GM23338 (cell line): ENCODE data around the gene PUM1. TPM values are rescaled to one million over a fixed set of nuclear protein-coding genes. Genes with fewer than 3 reads are reported as not detected.

Experiments used
- ATAC-seq: fragments of 200-7000 bp; cut with Tn5 transposase; 3 replicates; pipeline ENCODE4 v1.9.1; 2020
- DNase-seq: peaks from one replicate; pipeline ENCODE4 v3.0.0-alpha.2; 2015; ENCODE audit warnings: low spot score
- H2AFZ ChIP-seq: fragments of 200-600 bp; sonication (generic); 2 replicates; pipeline ENCODE4 v1.8.0; 2016; ENCODE audit warnings: antibody characterized with exemption, mild to moderate bottlenecking, moderate library complexity
- H3F3A ChIP-seq: fragments of 200-600 bp; sonication (generic); replicated peaks from 2 replicates; pipeline ENCODE4 v1.8.0; 2017; ENCODE audit warnings: antibody characterized with exemption, mixed run types, low read depth
- H3K27ac ChIP-seq: fragments of 200-600 bp; sonication (generic); 2 replicates; pipeline ENCODE4 v1.6.1; 2016; ENCODE audit warnings: low read depth
- H3K27me3 ChIP-seq: fragments of 200-600 bp; sonication (generic); 2 replicates; pipeline ENCODE4 v1.8.0; 2016; ENCODE audit warnings: mild to moderate bottlenecking, mixed run types, moderate library complexity; ENCODE audit not compliant: insufficient read depth
- H3K36me3 ChIP-seq: fragments of 200-600 bp; sonication (generic); 2 replicates; pipeline ENCODE4 v1.8.0; 2016; ENCODE audit warnings: mild to moderate bottlenecking; ENCODE audit not compliant: insufficient read depth
- H3K4me1 ChIP-seq: fragments of 200-600 bp; sonication (generic); 2 replicates; pipeline ENCODE4 v1.8.0; 2016; ENCODE audit warnings: mild to moderate bottlenecking, moderate library complexity; ENCODE audit not compliant: insufficient read depth
- H3K4me2 ChIP-seq: fragments of 200-600 bp; sonication (generic); 2 replicates; pipeline ENCODE4 v1.7.1; 2017; ENCODE audit warnings: mixed run types
- H3K4me3 ChIP-seq: fragments of 200-600 bp; sonication (generic); 2 replicates; pipeline ENCODE4 v1.6.1; 2016; ENCODE audit warnings: mixed run types
- H3K79me2 ChIP-seq: fragments of 200-600 bp; sonication (generic); replicated peaks from 2 replicates; pipeline ENCODE4 v1.8.0; 2017; ENCODE audit warnings: mild to moderate bottlenecking; ENCODE audit not compliant: insufficient read depth
- H3K9me2 ChIP-seq: fragments of 200-600 bp; sonication (generic); 2 replicates; pipeline ENCODE4 v1.8.0; 2017; ENCODE audit not compliant: insufficient read depth
- H4K20me1 ChIP-seq: fragments of 200-600 bp; sonication (generic); replicated peaks from 2 replicates; pipeline ENCODE4 v1.8.0; 2017; ENCODE audit warnings: mild to moderate bottlenecking; ENCODE audit not compliant: insufficient read depth
- H3K27ac Mint-ChIP-seq: 2 replicates; pipeline ENCODE4 v1.8.0; 2020; ENCODE audit warnings: inconsistent platforms, mild to moderate bottlenecking, moderate library complexity, mixed read lengths
- H3K27me3 Mint-ChIP-seq: 3 replicates; pipeline ENCODE4 v1.8.0; 2022; ENCODE audit warnings: low read depth, mild to moderate bottlenecking, moderate library complexity, mixed read lengths, inconsistent platforms; ENCODE audit not compliant: insufficient read depth, poor library complexity
- H3K36me3 Mint-ChIP-seq: 3 replicates; pipeline ENCODE4 v1.8.0; 2021; ENCODE audit warnings: low read depth, mild to moderate bottlenecking, inconsistent platforms, moderate library complexity, mixed read lengths
- H3K4me1 Mint-ChIP-seq: 3 replicates; pipeline ENCODE4 v1.8.0; 2020; ENCODE audit warnings: mild to moderate bottlenecking, inconsistent platforms, mixed read lengths
- H3K4me3 Mint-ChIP-seq: 3 replicates; pipeline ENCODE4 v1.8.0; 2021; ENCODE audit warnings: moderate library complexity, mild to moderate bottlenecking, inconsistent platforms, mixed read lengths
- H3K9me3 Mint-ChIP-seq: 3 replicates; pipeline ENCODE4 v1.8.0; 2020; ENCODE audit warnings: moderate library complexity, mild to moderate bottlenecking, inconsistent platforms, mixed read lengths
- CREB1 ChIP-seq: fragments of 250-450 bp; sonication (Bioruptor Pico); IDR thresholded peaks from 2 replicates; pipeline ENCODE4 v1.5.0; 2020; ENCODE audit warnings: low read depth, mild to moderate bottlenecking, moderate library complexity
- EZH2phosphoT487 ChIP-seq: fragments of 200-600 bp; sonication (generic); IDR thresholded peaks from one replicate; pipeline ENCODE4 v1.8.1; 2018; ENCODE audit warnings: antibody characterized with exemption; ENCODE audit not compliant: unreplicated experiment
- JUNB ChIP-seq: IDR thresholded peaks from one replicate; pipeline ENCODE4 v1.6.1; 2016; ENCODE audit warnings: antibody characterized with exemption; ENCODE audit not compliant: unreplicated experiment
- POLR2AphosphoS5 ChIP-seq: IDR thresholded peaks from 2 replicates; pipeline ENCODE4 v1.6.1; 2016; ENCODE audit warnings: antibody characterized with exemption, low read depth
- polyA plus RNA-seq: library from polyadenylated mRNA; unstranded; fragments of >200 nt; fragmentation: Nextera tagmentation; extraction: Ambion mirVana; gene quantifications from 2 replicates; pipeline ENCODE4 v1.2.1, GENCODE V29; 2016
- total RNA-seq: library from RNA; depleted of rRNA; stranded (reverse); fragments of >200 nt; shearing (Covaris generic); gene quantifications from 2 replicates; pipeline ENCODE4 v1.2.3, GENCODE V29; 2014
- TF ChIP-seq, protein P1 (sequence below): fragments of 250-450 bp; sonication (Bioruptor Pico); IDR thresholded peaks from 2 replicates; pipeline ENCODE4 v1.5.0; 2020; ENCODE audit warnings: mild to moderate bottlenecking, moderate library complexity
- TF ChIP-seq, protein P2 (sequence below), 2 experiments: fragments of 200-600 bp in 1 of 2; sonication (generic) in 1 of 2; conservative IDR thresholded peaks; 2 replicates each; pipeline versions ENCODE4 v1.5.1 to v1.6.1; 2016 to 2017; ENCODE audit warnings: antibody characterized with exemption in 2 of 2, low read depth in 2 of 2, mild to moderate bottlenecking in 2 of 2, moderate library complexity in 1 of 2
- TF ChIP-seq, protein P3 (sequence below): IDR thresholded peaks from 2 replicates; pipeline ENCODE4 v1.6.1; 2016; ENCODE audit warnings: antibody characterized with exemption

The PUM1 gene
- total and polyA plus RNA-seq, 2 experiments from 2014 or later = 44.4 to 117 TPM

GRCh38 chr1:30981172-30981571 is 84.3 kb downstream of the PUM1 start (continued):
- TF ChIP-seq, protein P1, sequence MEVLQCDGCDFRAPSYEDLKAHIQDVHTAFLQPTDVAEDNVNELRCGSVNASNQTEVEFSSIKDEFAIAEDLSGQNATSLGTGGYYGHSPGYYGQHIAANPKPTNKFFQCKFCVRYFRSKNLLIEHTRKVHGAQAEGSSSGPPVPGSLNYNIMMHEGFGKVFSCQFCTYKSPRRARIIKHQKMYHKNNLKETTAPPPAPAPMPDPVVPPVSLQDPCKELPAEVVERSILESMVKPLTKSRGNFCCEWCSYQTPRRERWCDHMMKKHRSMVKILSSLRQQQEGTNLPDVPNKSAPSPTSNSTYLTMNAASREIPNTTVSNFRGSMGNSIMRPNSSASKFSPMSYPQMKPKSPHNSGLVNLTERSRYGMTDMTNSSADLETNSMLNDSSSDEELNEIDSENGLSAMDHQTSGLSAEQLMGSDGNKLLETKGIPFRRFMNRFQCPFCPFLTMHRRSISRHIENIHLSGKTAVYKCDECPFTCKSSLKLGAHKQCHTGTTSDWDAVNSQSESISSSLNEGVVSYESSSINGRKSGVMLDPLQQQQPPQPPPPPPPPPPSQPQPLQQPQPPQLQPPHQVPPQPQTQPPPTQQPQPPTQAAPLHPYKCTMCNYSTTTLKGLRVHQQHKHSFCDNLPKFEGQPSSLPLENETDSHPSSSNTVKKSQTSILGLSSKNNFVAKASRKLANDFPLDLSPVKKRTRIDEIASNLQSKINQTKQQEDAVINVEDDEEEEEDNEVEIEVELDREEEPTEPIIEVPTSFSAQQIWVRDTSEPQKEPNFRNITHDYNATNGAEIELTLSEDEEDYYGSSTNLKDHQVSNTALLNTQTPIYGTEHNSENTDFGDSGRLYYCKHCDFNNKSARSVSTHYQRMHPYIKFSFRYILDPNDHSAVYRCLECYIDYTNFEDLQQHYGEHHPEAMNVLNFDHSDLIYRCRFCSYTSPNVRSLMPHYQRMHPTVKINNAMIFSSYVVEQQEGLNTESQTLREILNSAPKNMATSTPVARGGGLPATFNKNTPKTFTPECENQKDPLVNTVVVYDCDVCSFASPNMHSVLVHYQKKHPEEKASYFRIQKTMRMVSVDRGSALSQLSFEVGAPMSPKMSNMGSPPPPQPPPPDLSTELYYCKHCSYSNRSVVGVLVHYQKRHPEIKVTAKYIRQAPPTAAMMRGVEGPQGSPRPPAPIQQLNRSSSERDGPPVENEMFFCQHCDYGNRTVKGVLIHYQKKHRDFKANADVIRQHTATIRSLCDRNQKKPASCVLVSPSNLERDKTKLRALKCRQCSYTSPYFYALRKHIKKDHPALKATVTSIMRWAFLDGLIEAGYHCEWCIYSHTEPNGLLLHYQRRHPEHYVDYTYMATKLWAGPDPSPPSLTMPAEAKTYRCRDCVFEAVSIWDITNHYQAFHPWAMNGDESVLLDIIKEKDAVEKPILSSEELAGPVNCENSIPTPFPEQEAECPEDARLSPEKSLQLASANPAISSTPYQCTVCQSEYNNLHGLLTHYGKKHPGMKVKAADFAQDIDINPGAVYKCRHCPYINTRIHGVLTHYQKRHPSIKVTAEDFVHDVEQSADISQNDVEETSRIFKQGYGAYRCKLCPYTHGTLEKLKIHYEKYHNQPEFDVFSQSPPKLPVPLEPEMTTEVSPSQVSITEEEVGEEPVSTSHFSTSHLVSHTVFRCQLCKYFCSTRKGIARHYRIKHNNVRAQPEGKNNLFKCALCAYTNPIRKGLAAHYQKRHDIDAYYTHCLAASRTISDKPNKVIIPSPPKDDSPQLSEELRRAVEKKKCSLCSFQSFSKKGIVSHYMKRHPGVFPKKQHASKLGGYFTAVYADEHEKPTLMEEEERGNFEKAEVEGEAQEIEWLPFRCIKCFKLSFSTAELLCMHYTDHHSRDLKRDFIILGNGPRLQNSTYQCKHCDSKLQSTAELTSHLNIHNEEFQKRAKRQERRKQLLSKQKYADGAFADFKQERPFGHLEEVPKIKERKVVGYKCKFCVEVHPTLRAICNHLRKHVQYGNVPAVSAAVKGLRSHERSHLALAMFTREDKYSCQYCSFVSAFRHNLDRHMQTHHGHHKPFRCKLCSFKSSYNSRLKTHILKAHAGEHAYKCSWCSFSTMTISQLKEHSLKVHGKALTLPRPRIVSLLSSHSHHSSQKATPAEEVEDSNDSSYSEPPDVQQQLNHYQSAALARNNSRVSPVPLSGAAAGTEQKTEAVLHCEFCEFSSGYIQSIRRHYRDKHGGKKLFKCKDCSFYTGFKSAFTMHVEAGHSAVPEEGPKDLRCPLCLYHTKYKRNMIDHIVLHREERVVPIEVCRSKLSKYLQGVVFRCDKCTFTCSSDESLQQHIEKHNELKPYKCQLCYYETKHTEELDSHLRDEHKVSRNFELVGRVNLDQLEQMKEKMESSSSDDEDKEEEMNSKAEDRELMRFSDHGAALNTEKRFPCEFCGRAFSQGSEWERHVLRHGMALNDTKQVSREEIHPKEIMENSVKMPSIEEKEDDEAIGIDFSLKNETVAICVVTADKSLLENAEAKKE (CRISPR knock-in tag) = no peak
- no peak for TF ChIP-seq POLR2AphosphoS5
- TF ChIP-seq, protein P2, sequence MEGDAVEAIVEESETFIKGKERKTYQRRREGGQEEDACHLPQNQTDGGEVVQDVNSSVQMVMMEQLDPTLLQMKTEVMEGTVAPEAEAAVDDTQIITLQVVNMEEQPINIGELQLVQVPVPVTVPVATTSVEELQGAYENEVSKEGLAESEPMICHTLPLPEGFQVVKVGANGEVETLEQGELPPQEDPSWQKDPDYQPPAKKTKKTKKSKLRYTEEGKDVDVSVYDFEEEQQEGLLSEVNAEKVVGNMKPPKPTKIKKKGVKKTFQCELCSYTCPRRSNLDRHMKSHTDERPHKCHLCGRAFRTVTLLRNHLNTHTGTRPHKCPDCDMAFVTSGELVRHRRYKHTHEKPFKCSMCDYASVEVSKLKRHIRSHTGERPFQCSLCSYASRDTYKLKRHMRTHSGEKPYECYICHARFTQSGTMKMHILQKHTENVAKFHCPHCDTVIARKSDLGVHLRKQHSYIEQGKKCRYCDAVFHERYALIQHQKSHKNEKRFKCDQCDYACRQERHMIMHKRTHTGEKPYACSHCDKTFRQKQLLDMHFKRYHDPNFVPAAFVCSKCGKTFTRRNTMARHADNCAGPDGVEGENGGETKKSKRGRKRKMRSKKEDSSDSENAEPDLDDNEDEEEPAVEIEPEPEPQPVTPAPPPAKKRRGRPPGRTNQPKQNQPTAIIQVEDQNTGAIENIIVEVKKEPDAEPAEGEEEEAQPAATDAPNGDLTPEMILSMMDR (conservative IDR thresholded peaks at IDR 0.05; ENCODE audit: low read depth in 2 of 2) = no peak

DNA sequence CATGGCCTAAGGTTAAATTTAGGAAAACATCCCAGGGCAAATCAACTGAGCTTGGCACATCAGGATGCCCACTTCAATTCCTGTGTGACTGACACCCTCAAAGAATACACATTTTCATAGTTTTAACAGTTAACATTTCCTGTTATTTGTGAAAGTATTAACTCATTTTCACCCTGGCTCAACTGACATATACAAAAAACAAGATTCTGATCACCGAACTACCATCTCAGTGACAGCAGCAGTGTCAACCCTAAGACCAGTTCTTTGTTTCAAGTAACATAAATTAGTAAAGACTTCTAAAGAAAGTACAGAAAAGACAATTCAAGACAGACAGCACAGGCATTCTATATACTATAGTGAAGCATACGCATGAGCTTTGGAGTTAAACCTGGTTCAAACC is 88.0 kb downstream of the PUM1 start:
- Mint-ChIP-seq H3K9me3 (no peaks in the 10 kb centered on the region; the same call in 2 of the 3 replicates), H3K27ac (no peak overlapping the region), H3K4me3 (no peak overlapping the region), H3K27me3 (peaks cover 3% of the 10 kb centered on the region), H3K36me3 (peaks cover 73% of the 10 kb centered on the region), H3K4me1 (peaks cover 11% of the 10 kb centered on the region)
- Histone ChIP-seq H3K36me3 (peaks cover 26% of the 10 kb centered on the region; the same call in 1 of the 2 replicates), H3F3A (peaks cover 5% of the 10 kb centered on the region; the same call in 1 of the 2 replicates), H4K20me1 (peaks cover 29% of the 10 kb centered on the region), H3K4me1 (no peaks in the 10 kb centered on the region), H3K9me2 (no peaks in the 10 kb centered on the region), H3K4me3 (no peak overlapping the region), H3K4me2 (no peak overlapping the region), H3K27ac (no peak overlapping the region), H3K27me3 (no peaks in the 10 kb centered on the region), H3K79me2 (peaks cover 97% of the 10 kb centered on the region), H2AFZ (no peak overlapping the region)
- no peak for ATAC-seq
- no peak for DNase-seq
- TF ChIP-seq, protein P3, sequence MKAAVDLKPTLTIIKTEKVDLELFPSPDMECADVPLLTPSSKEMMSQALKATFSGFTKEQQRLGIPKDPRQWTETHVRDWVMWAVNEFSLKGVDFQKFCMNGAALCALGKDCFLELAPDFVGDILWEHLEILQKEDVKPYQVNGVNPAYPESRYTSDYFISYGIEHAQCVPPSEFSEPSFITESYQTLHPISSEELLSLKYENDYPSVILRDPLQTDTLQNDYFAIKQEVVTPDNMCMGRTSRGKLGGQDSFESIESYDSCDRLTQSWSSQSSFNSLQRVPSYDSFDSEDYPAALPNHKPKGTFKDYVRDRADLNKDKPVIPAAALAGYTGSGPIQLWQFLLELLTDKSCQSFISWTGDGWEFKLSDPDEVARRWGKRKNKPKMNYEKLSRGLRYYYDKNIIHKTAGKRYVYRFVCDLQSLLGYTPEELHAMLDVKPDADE = no peak
- TF ChIP-seq JUNB = no peak
- TF ChIP-seq, protein P1 (CRISPR knock-in tag) = no peak
- TF ChIP-seq CREB1 (CRISPR knock-in tag) = no peak
- no peak for TF ChIP-seq EZH2phosphoT487
